NCI-H2029 (cell line): Measurements from ENCODE around the gene TTC7B.
A peak's percentile ranks its signal among the peaks of the same experiment; 100 is the strongest.

Experiments used
- DNase-seq: peaks from one replicate; lab custom pipeline; 2025; lab: John Stamatoyannopoulos, UW

Gene TTC7B

GRCh38 chr14:90508536-90509254 lies 307.5 kb downstream of the TTC7B start:
- DNase-seq, result no peak

DNA sequence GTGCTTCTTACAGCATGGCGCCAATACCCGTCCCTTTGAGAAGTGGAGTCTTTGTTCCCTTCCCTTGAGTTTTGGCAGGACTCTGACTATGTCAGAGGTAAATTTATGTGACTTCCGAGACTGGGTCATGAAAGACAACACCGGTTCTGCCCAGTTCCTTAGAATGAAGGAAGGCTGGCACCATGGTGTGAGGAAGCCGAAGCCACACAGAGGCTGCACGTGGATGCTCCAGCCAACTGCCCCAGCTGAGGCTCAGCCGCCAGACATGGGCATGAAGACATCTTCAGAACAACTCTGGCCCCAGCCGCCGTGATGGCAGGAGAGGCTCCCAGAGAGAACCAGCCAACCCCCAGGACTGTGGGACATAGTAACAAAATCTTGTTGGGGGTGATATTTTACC lies 308.2 kb downstream of the TTC7B start:
- DNase-seq, result no peak

GRCh38 chr14:90507428-90507827 lies 308.8 kb downstream of the TTC7B start:
- DNase-seq, result no peak

- no peak for DNase-seq
Measured at GRCh38 chr14:90506748-90507147, 309.5 kb downstream of the TTC7B start.

- DNase-seq, result no peak
Measured at GRCh38 chr14:90505531-90505930, 310.7 kb downstream of the TTC7B start.

- no peak for DNase-seq
Measured at GRCh38 chr14:90504643-90505042, 311.6 kb downstream of the TTC7B start.

- DNase-seq, result peak; percentile 25
Measured at GRCh38 chr14:90503582-90503981, 312.6 kb downstream of the TTC7B start.

- DNase-seq, result no peak
Measured at GRCh38 chr14:90502760-90503159, 313.5 kb downstream of the TTC7B start.

DNA sequence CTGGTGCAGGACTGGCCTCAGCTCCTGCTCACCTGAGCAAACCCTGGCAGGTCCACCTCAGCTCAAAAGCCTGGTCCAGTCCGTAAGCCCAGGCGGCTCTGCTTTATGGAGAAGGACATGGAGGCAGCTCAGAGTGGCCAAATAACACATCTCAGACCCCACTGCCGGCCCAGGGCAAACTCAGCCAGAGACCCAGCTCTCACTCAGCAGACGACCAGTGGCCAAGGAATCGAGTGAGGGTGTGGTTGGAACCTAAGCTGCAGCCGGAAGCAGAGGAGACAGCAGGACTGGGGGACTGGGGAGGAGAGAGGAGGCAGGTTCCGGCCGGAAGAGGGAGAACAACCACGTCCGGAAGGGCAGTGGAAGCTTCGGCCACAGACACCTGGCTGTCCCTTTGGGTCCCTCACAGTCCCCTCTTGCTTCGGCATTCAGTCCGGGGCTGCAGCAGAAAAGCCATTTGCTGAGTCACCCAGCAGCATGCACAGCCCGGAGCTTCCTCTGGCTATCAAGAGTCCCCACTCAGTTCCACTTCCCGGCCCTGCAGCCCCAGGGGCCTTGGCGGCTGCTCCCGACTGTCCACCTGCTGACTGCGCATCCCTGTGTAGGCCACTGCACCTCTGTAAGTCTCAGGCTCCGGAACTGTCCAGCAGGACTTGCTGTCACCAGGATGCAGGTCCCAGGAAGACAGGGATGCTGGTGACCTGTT lies 315.4 kb downstream of the TTC7B start:
- no peak for DNase-seq

- DNase-seq, result no peak
Measured at GRCh38 chr14:90499908-90500664, 316.1 kb downstream of the TTC7B start.

DNA sequence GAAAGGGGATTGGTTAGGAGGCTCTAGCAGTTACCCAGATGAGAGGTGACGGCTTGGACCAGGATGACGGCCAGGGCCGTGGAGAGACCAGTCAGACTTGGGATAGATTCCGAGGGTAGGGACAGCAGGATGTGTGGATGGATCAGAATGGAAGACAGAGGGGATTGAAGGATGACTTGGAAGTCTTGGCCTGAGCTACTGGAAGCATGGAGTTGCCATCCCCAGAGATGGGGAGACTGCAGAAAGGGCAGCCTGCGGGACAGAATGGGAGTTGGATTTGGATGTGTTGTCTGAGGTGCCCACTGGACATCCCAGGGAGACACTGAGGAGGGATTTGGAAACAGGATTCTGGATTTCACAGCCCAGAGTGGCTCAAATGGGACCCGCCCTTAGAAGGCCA lies 317.1 kb downstream of the TTC7B start:
- no peak for DNase-seq

DNA sequence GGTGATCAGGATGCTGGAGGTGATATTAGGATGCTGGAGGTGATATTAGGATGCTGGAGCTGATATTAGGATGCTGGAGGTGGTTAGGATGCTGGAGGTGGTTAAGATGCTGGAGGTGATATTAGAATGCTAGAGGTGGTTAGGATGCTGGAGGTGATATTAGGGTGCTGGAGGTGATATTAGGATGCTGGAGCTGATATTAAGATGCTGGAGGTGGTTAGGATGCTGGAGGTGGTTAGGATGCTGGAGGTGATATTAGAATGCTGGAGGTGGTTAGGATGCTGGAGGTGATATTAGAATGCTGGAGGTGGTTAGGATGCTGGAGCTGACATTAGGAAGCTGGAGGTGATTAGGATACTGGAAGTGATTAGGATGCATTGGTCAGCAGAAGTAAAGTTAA lies 318.0 kb downstream of the TTC7B start:
- no peak for DNase-seq

GRCh38 chr14:90496379-90496778 lies 319.9 kb downstream of the TTC7B start:
- no peak for DNase-seq

- no peak for DNase-seq
Measured at GRCh38 chr14:90495357-90496276, 320.6 kb downstream of the TTC7B start.

- no peak for DNase-seq
Measured at GRCh38 chr14:90491911-90492531, 324.2 kb downstream of the TTC7B start.

- no peak for DNase-seq
Measured at GRCh38 chr14:90491221-90491885, 324.9 kb downstream of the TTC7B start.

DNA sequence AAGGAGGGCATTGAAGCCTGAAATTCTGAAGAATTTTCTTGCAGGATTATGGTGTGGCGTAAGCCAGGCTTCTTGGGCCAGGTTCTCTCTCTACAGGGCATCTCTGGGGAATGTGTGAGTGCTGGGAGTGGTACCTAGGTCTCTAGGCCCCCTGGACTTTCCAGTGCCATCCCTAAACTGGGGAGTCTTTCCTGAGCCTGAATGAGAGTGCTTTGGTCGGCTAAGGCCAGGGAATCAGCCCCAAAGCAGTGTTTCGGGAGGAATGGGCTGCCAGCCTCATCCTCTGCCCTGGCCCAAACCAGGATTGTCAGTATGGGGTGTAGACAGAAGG lies 325.5 kb downstream of the TTC7B start:
- DNase-seq, result no peak

DNA sequence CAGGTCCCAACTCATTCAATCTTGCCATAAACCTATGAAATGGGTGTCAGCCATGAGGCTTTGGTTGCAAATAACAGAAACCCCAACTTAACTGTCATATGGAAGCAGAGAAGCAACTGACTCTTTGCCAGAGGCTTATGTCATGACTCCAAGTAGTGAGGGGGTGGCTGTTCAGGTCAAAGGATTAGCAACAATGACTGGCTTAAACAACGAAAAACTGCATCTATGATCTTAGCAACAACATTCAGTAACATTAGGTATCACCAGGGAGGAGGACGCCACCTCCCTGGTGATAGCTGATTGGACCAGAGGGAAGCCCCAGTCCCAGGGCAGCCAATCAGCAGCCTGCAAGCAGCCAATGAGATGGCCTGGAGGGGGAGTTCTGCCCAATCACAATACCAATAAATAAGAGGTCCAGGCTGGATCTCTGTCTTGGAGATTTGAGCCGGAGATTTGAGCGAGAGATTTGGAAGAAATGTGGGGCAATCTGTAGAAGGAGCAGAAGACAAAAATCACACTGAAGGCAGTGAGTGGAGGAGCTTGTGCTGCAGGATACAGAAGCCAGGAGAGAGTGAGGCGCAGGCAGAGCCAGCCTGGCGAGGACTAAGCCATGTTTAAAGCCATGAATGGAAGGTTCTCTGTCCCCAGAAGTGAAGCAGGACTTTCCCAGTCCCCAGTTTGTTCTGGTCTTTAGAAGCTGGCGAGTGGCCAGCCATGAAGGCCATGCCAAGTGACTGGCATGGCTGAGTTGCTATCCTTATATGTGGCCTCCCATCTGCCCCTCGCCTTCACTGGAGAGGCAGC lies 326.1 kb downstream of the TTC7B start:
- DNase-seq, result no peak

GRCh38 chr14:90489306-90489705 lies 326.9 kb downstream of the TTC7B start:
- no peak for DNase-seq

- DNase-seq, result no peak
Measured at GRCh38 chr14:90488256-90488655, 328.0 kb downstream of the TTC7B start.
